SU-DHL-6 (cell line): ENCODE measurements around the gene RAPGEFL1.

ENCODE experiments used
- H2AFZ ChIP-seq: fragments of 200-600 bp; sonication (generic); 2 replicates; pipeline ENCODE4 v1.6.1; 2014; ENCODE audit warnings: low read depth, mild to moderate bottlenecking, moderate library complexity, mixed read lengths, antibody characterized with exemption, low read length; ENCODE audit not compliant: severe bottlenecking
- H3F3A ChIP-seq: fragments of 200-600 bp; shearing (Covaris generic); 2 replicates; pipeline ENCODE4 v1.6.0; 2016; ENCODE audit warnings: antibody characterized with exemption, mild to moderate bottlenecking; ENCODE audit not compliant: insufficient read depth
- H3K27ac ChIP-seq: fragments of 200-600 bp; sonication (generic); 2 replicates; pipeline ENCODE4 v1.5.1; 2016; ENCODE audit warnings: low read depth, mild to moderate bottlenecking, low read length, moderate library complexity, mixed read lengths
- H3K27me3 ChIP-seq: fragments of 200-600 bp; sonication (generic), shearing (Covaris generic); 2 replicates; pipeline ENCODE4 v1.6.0; 2014; ENCODE audit warnings: mild to moderate bottlenecking, low read length
- H3K36me3 ChIP-seq: fragments of 200-600 bp; sonication (generic); 2 replicates; pipeline ENCODE4 v1.6.1; 2014; ENCODE audit warnings: mild to moderate bottlenecking, low read length, mixed read lengths
- H3K4me2 ChIP-seq: fragments of 300-600, 200-600 bp; shearing (Covaris generic), sonication (generic); 2 replicates; pipeline ENCODE4 v1.6.0; 2014; ENCODE audit warnings: low read length, low read depth, mild to moderate bottlenecking; ENCODE audit not compliant: poor library complexity, severe bottlenecking
- H3K4me3 ChIP-seq: fragments of 200-600 bp; sonication (generic); 2 replicates; pipeline ENCODE4 v1.5.1; 2014; ENCODE audit warnings: antibody characterized with exemption, low read length, mild to moderate bottlenecking, mixed read lengths; ENCODE audit not compliant: insufficient read depth, poor library complexity, severe bottlenecking
- H3K79me2 ChIP-seq: fragments of 200-600 bp; sonication (generic); 2 replicates; pipeline ENCODE4 v1.6.1; 2014; ENCODE audit warnings: mild to moderate bottlenecking, low read length, moderate library complexity; ENCODE audit not compliant: insufficient read depth
- H3K9ac ChIP-seq: fragments of 200-600 bp; sonication (generic); 2 replicates; pipeline ENCODE4 v1.7.0; 2014; ENCODE audit warnings: mild to moderate bottlenecking, low read length
- H3K9me2 ChIP-seq: fragments of 200-600 bp; sonication (generic); replicated peaks from 2 replicates; pipeline ENCODE4 v1.6.1; 2014; ENCODE audit warnings: low read length; ENCODE audit not compliant: insufficient read depth
- H3K9me3 ChIP-seq: fragments of 200-600 bp; sonication (generic); 2 replicates; pipeline ENCODE4 v1.6.1; 2014; ENCODE audit warnings: low read length, mixed read lengths; ENCODE audit not compliant: insufficient read depth
- H4K20me1 ChIP-seq: fragments of 200-600 bp; sonication (generic); 2 replicates; pipeline ENCODE4 v1.6.1; 2014; ENCODE audit warnings: low read depth, mild to moderate bottlenecking, antibody characterized with exemption, low read length, moderate library complexity, mixed read lengths
- EZH2phosphoT487 ChIP-seq: fragments of 200-600 bp; sonication (generic), shearing (Covaris generic); conservative IDR thresholded peaks from 2 replicates; pipeline ENCODE4 v1.6.1; 2018; ENCODE audit warnings: mild to moderate bottlenecking, antibody characterized with exemption, low read length, moderate library complexity, mixed read lengths
- TF ChIP-seq, protein P1 (sequence below): fragments of 200-600 bp; sonication (generic); IDR thresholded peaks from one replicate; pipeline ENCODE4 v1.5.1; 2017; ENCODE audit warnings: antibody characterized with exemption, mild to moderate bottlenecking, low read length, moderate library complexity; ENCODE audit not compliant: insufficient read depth, poor library complexity, severe bottlenecking

The RAPGEFL1 gene

GRCh38 chr17:40244255-40244654 is 67.0 kb downstream of the RAPGEFL1 start:
- Histone ChIP-seq H3K4me3 (no peak overlapping the region), H2AFZ (no peak overlapping the region), H3K36me3 (no peaks in the 10 kb centered on the region), H4K20me1 (no peaks in the 10 kb centered on the region), H3K9me3 (no peaks in the 10 kb centered on the region), H3K79me2 (peaks cover 81% of the 10 kb centered on the region), H3K27me3 (no peaks in the 10 kb centered on the region), H3K9me2 (no peaks in the 10 kb centered on the region), H3K9ac (no peak overlapping the region), H3K27ac (no peak overlapping the region), H3K4me2 (no peak overlapping the region), H3F3A (peaks cover 8% of the 10 kb centered on the region; the same call in 1 of the 2 replicates)
- TF ChIP-seq EZH2phosphoT487 = no peak
- TF ChIP-seq, protein P1, sequence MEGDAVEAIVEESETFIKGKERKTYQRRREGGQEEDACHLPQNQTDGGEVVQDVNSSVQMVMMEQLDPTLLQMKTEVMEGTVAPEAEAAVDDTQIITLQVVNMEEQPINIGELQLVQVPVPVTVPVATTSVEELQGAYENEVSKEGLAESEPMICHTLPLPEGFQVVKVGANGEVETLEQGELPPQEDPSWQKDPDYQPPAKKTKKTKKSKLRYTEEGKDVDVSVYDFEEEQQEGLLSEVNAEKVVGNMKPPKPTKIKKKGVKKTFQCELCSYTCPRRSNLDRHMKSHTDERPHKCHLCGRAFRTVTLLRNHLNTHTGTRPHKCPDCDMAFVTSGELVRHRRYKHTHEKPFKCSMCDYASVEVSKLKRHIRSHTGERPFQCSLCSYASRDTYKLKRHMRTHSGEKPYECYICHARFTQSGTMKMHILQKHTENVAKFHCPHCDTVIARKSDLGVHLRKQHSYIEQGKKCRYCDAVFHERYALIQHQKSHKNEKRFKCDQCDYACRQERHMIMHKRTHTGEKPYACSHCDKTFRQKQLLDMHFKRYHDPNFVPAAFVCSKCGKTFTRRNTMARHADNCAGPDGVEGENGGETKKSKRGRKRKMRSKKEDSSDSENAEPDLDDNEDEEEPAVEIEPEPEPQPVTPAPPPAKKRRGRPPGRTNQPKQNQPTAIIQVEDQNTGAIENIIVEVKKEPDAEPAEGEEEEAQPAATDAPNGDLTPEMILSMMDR = no peak
